Mesenchymal stem cell (in vitro differentiated cells and primary cell): ENCODE measurements around the gene CIRBP.

Experiments
- DNase-seq: peaks from one replicate; pipeline ENCODE4 v3.0.0-alpha.2; 2013
- H2AFZ ChIP-seq: one replicate; pipeline ENCODE4 v1.6.1; 2013; ENCODE audit warnings: low read depth, mild to moderate bottlenecking, control low read depth, inconsistent platforms, low read length, moderate library complexity
- H2AK5ac ChIP-seq: 2 replicates; pipeline ENCODE4 v1.6.1; 2013; ENCODE audit warnings: low read length, moderate library complexity, mild to moderate bottlenecking, inconsistent platforms; ENCODE audit not compliant: severe bottlenecking
- H2BK120ac ChIP-seq: one replicate; pipeline ENCODE4 v1.6.1; 2013; ENCODE audit warnings: low read depth, mild to moderate bottlenecking, inconsistent platforms, low read length, moderate library complexity
- H2BK12ac ChIP-seq, 2 experiments: one replicate each; pipeline ENCODE4 v1.6.1; 2013; ENCODE audit warnings: inconsistent platforms in 2 of 2, low read length in 2 of 2, mild to moderate bottlenecking in 2 of 2, moderate library complexity in 2 of 2, control low read depth in 1 of 2
- H2BK15ac ChIP-seq: one replicate; pipeline ENCODE4 v1.6.1; 2013; ENCODE audit warnings: mild to moderate bottlenecking, low read depth, inconsistent platforms; ENCODE audit not compliant: poor library complexity, severe bottlenecking
- H2BK5ac ChIP-seq: 2 replicates; pipeline ENCODE4 v1.6.1; 2013; ENCODE audit warnings: low read depth, mild to moderate bottlenecking, low read length, control low read depth, inconsistent platforms; ENCODE audit not compliant: poor library complexity, severe bottlenecking
- H3K14ac ChIP-seq, 2 experiments: one replicate each; pipeline ENCODE4 v1.6.1; 2013; ENCODE audit warnings: inconsistent platforms in 2 of 2, low read length in 2 of 2, control low read depth in 1 of 2, mild to moderate bottlenecking in 1 of 2, moderate library complexity in 1 of 2
- H3K18ac ChIP-seq, 2 experiments: one replicate each; pipeline ENCODE4 v1.6.1; 2013; ENCODE audit warnings: inconsistent platforms in 2 of 2, low read length in 2 of 2, control low read depth in 1 of 2, low read depth in 1 of 2, mild to moderate bottlenecking in 1 of 2
- H3K23ac ChIP-seq, 2 experiments: one replicate each; pipeline ENCODE4 v1.6.1; 2013; ENCODE audit warnings: inconsistent platforms in 2 of 2, low read length in 2 of 2, mild to moderate bottlenecking in 2 of 2, moderate library complexity in 2 of 2, control low read depth in 1 of 2
- H3K27ac ChIP-seq: 2 replicates; pipeline ENCODE4 v1.5.1; 2013; ENCODE audit warnings: mild to moderate bottlenecking, moderate library complexity, low read length, control low read depth, inconsistent platforms; ENCODE audit not compliant: poor library complexity, severe bottlenecking
- H3K27me3 ChIP-seq, 2 experiments: 2 replicates each; pipeline versions ENCODE4 v1.6.1 to v1.7.0; 2013; ENCODE audit warnings: low read length in 2 of 2, mild to moderate bottlenecking in 2 of 2, moderate library complexity in 2 of 2, control low read depth in 1 of 2, inconsistent platforms in 1 of 2; ENCODE audit not compliant: control insufficient read depth in 1 of 2, insufficient read depth in 1 of 2
- H3K36me3 ChIP-seq, 2 experiments: 2 replicates each; pipeline versions ENCODE4 v1.6.1 to v1.7.0; 2013; ENCODE audit warnings: low read length in 2 of 2, control low read depth in 1 of 2, inconsistent platforms in 1 of 2, low read depth in 1 of 2, mild to moderate bottlenecking in 1 of 2; ENCODE audit not compliant: insufficient read depth in 2 of 2, control insufficient read depth in 1 of 2
- H3K4ac ChIP-seq, 2 experiments: one replicate each; pipeline ENCODE4 v1.6.1; 2013; ENCODE audit warnings: inconsistent platforms in 2 of 2, low read length in 2 of 2, mild to moderate bottlenecking in 2 of 2, moderate library complexity in 2 of 2, control low read depth in 1 of 2, low read depth in 1 of 2
- H3K4me1 ChIP-seq: 2 replicates; pipeline ENCODE4 v1.6.1; 2013; ENCODE audit warnings: low read depth, low read length, control low read depth; ENCODE audit not compliant: control insufficient read depth, insufficient read depth
- H3K4me2 ChIP-seq: 2 replicates; pipeline ENCODE4 v1.6.1; 2013; ENCODE audit warnings: low read length, mild to moderate bottlenecking, inconsistent platforms; ENCODE audit not compliant: poor library complexity, severe bottlenecking
- H3K4me3 ChIP-seq, 2 experiments: 2 replicates each; pipeline versions ENCODE4 v1.5.1 to v1.7.0; 2013; ENCODE audit warnings: low read length in 2 of 2, mild to moderate bottlenecking in 2 of 2, control low read depth in 1 of 2, low read depth in 1 of 2; ENCODE audit not compliant: insufficient read depth in 1 of 2
- H3K79me1 ChIP-seq: replicated peaks from 2 replicates; pipeline ENCODE4 v1.6.1; 2013; ENCODE audit warnings: mild to moderate bottlenecking, control low read depth, low read length, inconsistent platforms; ENCODE audit not compliant: poor library complexity, severe bottlenecking
- H3K9ac ChIP-seq: 2 replicates; pipeline ENCODE4 v1.7.0; 2013; ENCODE audit warnings: mild to moderate bottlenecking, low read length, moderate library complexity
- H3K9me3 ChIP-seq: 2 replicates; pipeline ENCODE4 v1.7.0; 2013; ENCODE audit warnings: mild to moderate bottlenecking, low read length; ENCODE audit not compliant: control insufficient read depth
- H4K8ac ChIP-seq: one replicate; pipeline ENCODE4 v1.6.1; 2013; ENCODE audit warnings: inconsistent platforms, mild to moderate bottlenecking, low read length, moderate library complexity
- H4K91ac ChIP-seq: one replicate; pipeline ENCODE4 v1.6.1; 2013; ENCODE audit warnings: mild to moderate bottlenecking, low read length, inconsistent platforms
- WGBS: methylation state at CpG from one replicate; pipeline ENCODE4 v1.1.7; 2013; ENCODE audit warnings: mixed read lengths; 5-methylcytosine and 5-hydroxymethylcytosine counted together

The CIRBP gene

DNA sequence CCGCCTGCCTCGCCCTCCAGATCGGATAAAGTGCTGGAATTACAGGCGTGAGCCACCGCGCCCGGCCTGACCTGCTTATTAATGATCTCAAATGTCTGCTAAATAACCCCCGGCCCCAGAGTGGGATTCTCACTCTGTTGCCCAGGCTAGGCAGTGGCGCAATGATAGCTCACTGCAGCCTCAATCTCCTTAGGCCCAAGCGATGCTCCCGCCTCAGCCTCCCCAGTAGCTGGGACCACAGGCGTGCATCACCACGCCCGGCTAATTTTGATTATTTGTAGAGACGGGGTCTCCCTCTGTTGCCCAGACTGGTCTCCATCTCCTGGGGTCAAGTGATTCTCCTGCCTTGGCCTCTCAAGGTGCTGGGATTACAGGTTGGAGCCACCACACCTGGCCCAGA lies 28.2 kb upstream of the CIRBP start:
- Histone ChIP-seq H3K4ac (no peak overlapping the region), H3K79me1 (peaks cover 23% of the 10 kb centered on the region), H2BK120ac (no peak overlapping the region), H3K23ac (no peak overlapping the region), H4K91ac (no peak overlapping the region), H3K4me3 (peak overlapping the region in 1 of 2 experiments; percentile 93), H2BK15ac (no peak overlapping the region), H3K27ac (no peak overlapping the region), H3K9me3 (no peaks in the 10 kb centered on the region), H3K4me1 (peaks cover 56% of the 10 kb centered on the region), H2BK12ac (peak overlapping the region in 1 of 2 experiments; percentile 10), H3K36me3 (peaks cover 5 to 28% of the 10 kb centered on the region in 2 experiments), H3K4me2 (peak overlapping the region; percentile 79), H2AFZ (no peak overlapping the region), H2AK5ac (no peak overlapping the region), H3K27me3 (no peaks in the 10 kb centered on the region), H3K9ac (peak overlapping the region; percentile 85), H4K8ac (no peak overlapping the region), H3K18ac (no peak overlapping the region), H3K14ac (no peak overlapping the region), H2BK5ac (peak overlapping the region; percentile 12)
- DNase-seq, result no peak
- WGBS, result 83% methylated on average over 15 of the region's 15 CpGs

DNA sequence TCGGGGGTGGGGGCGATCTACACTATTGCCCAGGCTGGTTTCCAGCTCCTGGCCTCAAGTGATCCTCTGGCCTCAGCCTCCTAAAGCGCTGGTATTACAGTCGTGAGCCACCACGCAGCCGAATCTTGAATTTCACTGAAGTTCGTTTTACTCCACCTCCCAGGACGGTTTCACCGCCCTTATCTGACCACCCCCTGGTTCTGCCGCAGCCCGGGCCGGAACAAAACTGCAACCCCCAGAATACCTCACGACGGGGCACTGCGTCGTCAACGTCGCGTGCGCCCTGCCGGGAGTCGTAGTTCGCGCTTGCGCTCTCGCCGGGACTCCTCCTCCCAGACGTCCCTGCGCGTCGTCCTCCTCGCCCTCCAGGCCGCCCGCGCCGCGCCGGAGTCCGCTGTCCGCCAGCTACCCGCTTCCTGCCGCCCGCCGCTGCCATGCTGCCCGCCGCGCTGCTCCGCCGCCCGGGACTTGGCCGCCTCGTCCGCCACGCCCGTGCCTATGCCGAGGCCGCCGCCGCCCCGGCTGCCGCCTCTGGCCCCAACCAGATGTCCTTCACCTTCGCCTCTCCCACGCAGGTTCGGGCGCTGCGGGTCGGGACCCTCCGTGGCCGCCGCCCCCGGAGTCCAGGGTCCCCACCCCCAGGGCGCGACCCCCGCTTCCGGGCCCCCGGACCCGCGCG lies 27.6 kb upstream of the CIRBP start, which contains the start of gene ATP5F1D:
Gene ATP5F1D, plus strand, starts transcription at position 335 of the 679 bp plus-strand sequence. Its CDS starts 100 bp downstream, at position 435.
- Histone ChIP-seq H3K27ac (no peak within 1 kb of the TSS), H3K4me2 (peak within 1 kb of the TSS; percentile 79), H3K23ac (peak within 1 kb of the TSS in 1 of 2 experiments; percentile 99), H2AK5ac (peak within 1 kb of the TSS; percentile 53), H4K91ac (peak within 1 kb of the TSS; percentile 96), H3K4ac (peak within 1 kb of the TSS; percentile 19 to 99), H3K79me1 (peaks cover 21% of the 10 kb centered on the region), H3K4me1 (peaks cover 56% of the 10 kb centered on the region), H2BK120ac (peak within 1 kb of the TSS; percentile 9), H2AFZ (no peak within 1 kb of the TSS), H2BK5ac (peak within 1 kb of the TSS; percentile 52), H4K8ac (peak within 1 kb of the TSS; percentile 97), H3K27me3 (no peaks in the 10 kb centered on the region), H3K14ac (peak within 1 kb of the TSS; percentile 94 to 99), H3K36me3 (peaks cover 5 to 29% of the 10 kb centered on the region in 2 experiments), H2BK15ac (peak within 1 kb of the TSS; percentile 97), H3K4me3 (peak within 1 kb of the TSS; percentile 90 to 93), H3K18ac (peak within 1 kb of the TSS; percentile 94 to 100), H2BK12ac (peak within 1 kb of the TSS in 1 of 2 experiments; percentile 92), H3K9me3 (no peaks in the 10 kb centered on the region), H3K9ac (peak within 1 kb of the TSS; percentile 85)
- DNase-seq, result peak; percentile 95
- 2% methylated on average over 79 of the region's 79 CpGs for WGBS

DNA sequence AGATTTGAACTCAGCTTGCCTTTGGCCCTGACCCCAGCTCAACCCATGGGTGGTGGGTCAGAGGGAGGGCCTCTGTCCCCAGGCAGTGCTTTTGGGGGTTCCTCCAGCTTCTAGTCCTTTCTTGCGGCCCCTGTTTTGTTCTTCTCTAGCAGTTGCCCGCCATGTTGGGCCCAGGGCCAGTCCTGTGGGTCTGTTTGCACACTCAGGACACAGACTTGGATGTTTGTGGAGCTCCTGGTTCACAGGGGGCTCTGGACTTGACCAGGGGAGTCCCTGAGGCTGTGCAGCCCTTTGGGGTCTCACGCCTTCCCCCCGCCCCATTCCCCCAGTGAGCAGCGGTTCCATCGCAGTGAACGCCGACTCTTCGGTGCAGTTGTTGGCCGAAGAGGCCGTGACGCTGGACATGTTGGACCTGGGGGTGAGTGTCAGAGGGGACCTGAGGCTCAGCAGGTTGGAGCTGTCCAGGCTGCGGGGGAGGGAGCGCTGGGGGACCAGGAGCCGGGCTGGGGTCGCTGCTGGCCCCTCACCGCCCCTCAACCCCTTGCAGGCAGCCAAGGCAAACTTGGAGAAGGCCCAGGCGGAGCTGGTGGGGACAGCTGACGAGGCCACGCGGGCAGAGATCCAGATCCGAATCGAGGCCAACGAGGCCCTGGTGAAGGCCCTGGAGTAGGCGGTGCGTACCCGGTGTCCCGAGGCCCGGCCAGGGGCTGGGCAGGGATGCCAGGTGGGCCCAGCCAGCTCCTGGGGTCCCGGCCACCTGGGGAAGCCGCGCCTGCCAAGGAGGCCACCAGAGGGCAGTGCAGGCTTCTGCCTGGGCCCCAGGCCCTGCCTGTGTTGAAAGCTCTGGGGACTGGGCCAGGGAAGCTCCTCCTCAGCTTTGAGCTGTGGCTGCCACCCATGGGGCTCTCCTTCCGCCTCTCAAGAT lies 25.1 kb upstream of the CIRBP start:
- Histone ChIP-seq H3K14ac (peak overlapping the region in 1 of 2 experiments; percentile 56), H3K27ac (peak overlapping the region; percentile 62), H2BK12ac (peak overlapping the region in 1 of 2 experiments; percentile 8), H2BK5ac (no peak overlapping the region), H2AK5ac (peak overlapping the region; percentile 39), H3K9ac (peak overlapping the region; percentile 68), H2BK15ac (peak overlapping the region; percentile 44), H3K4me1 (peaks cover 62% of the 10 kb centered on the region), H2AFZ (no peak overlapping the region), H3K79me1 (peaks cover 22% of the 10 kb centered on the region), H3K36me3 (peaks cover 5 to 29% of the 10 kb centered on the region in 2 experiments), H3K4me3 (peak overlapping the region in 1 of 2 experiments; percentile 68), H3K27me3 (no peaks in the 10 kb centered on the region), H4K8ac (peak overlapping the region; percentile 63), H3K4ac (peak overlapping the region in 1 of 2 experiments; percentile 65), H2BK120ac (no peak overlapping the region), H3K23ac (no peak overlapping the region), H3K18ac (peak overlapping the region in 1 of 2 experiments; percentile 77), H3K9me3 (no peaks in the 10 kb centered on the region), H3K4me2 (peak overlapping the region; percentile 47), H4K91ac (peak overlapping the region; percentile 77)
- 64% methylated on average over 33 of the region's 33 CpGs for WGBS
- DNase-seq, result peak; percentile 83
